GM21717 (cell line): ENCODE measurements around the gene SGMS1.

ENCODE experiments used
- ATAC-seq: cut with Tn5 transposase; IDR thresholded peaks from one replicate; pipeline ENCODE4 v1.9.1; 2021; ENCODE audit warnings: mild to moderate bottlenecking, moderate library complexity; ENCODE audit not compliant: unreplicated experiment

Gene SGMS1

GRCh38 chr10:50324046-50324445, 299.7 kb downstream of the SGMS1 start:
- no peak for ATAC-seq

GRCh38 chr10:50322077-50322476, 301.7 kb downstream of the SGMS1 start:
- ATAC-seq, result no peak

GRCh38 chr10:50318129-50318528, 305.6 kb downstream of the SGMS1 start:
- no peak for ATAC-seq

- ATAC-seq, result no peak
Observed at GRCh38 chr10:50316695-50317648, 306.8 kb downstream of the SGMS1 start.

GRCh38 chr10:50316174-50316573, 307.6 kb downstream of the SGMS1 start:
- no peak for ATAC-seq

- no peak for ATAC-seq
Observed at GRCh38 chr10:50315424-50315823, 308.3 kb downstream of the SGMS1 start.

GRCh38 chr10:50314169-50315071, 309.3 kb downstream of the SGMS1 start:
- no peak for ATAC-seq

GRCh38 chr10:50312464-50313437, 311.0 kb downstream of the SGMS1 start:
- no peak for ATAC-seq

- no peak for ATAC-seq
Observed at GRCh38 chr10:50310560-50311174, 313.1 kb downstream of the SGMS1 start.

- no peak for ATAC-seq
Observed at GRCh38 chr10:50309342-50309741, 314.4 kb downstream of the SGMS1 start.

GRCh38 chr10:50304660-50305059, 319.1 kb downstream of the SGMS1 start:
- ATAC-seq, result no peak

GRCh38 chr10:50299948-50300669, 323.6 kb downstream of the SGMS1 start:
- ATAC-seq, result no peak

GRCh38 chr10:50295367-50295766, 328.4 kb downstream of the SGMS1 start:
- ATAC-seq, result no peak

GRCh38 chr10:50294582-50294981, 329.2 kb downstream of the SGMS1 start:
- ATAC-seq, result no peak

GRCh38 chr10:50293513-50294313, 330.0 kb downstream of the SGMS1 start:
- ATAC-seq, result no peak

GRCh38 chr10:50291261-50291850, 332.4 kb downstream of the SGMS1 start:
- no peak for ATAC-seq

- no peak for ATAC-seq
Observed at GRCh38 chr10:50289196-50289595, 334.6 kb downstream of the SGMS1 start.
